Aorta (tissue), 5 donors: Measurements from ENCODE around the gene COX14. TPM values are rescaled to one million over a fixed set of nuclear protein-coding genes. Genes with fewer than 3 reads are reported as not detected.
"Not testable (repeated sequence)": the region's sequence is repeated elsewhere in the genome, so short reads cannot be mapped to it uniquely, and the experiment has no call there.

Experiments used
- ATAC-seq: fragments of 200-7000 bp; cut with Tn5 transposase; one replicate; pipeline ENCODE4 v1.9.1; 2022; ENCODE audit warnings: moderate library complexity; ENCODE audit not compliant: low FRiP score
- DNase-seq, 2 donors: peaks; one replicate each; pipeline ENCODE4 v3.0.0-alpha.2; 2020
- H3K27ac ChIP-seq, 2 donors: one replicate each; pipeline ENCODE4 v1.5.1; 2013; ENCODE audit warnings: low read length in 2 of 2, mild to moderate bottlenecking in 2 of 2, moderate library complexity in 2 of 2, control low read depth in 1 of 2, inconsistent platforms in 1 of 2, low read depth in 1 of 2
- H3K27me3 ChIP-seq, 2 donors: one replicate each; pipeline ENCODE4 v1.6.1; 2013; ENCODE audit warnings: control low read depth in 1 of 2, low read length in 1 of 2, mild to moderate bottlenecking in 1 of 2, moderate library complexity in 1 of 2; ENCODE audit not compliant: insufficient read depth in 2 of 2, control insufficient read depth in 1 of 2
- H3K36me3 ChIP-seq, 2 donors: one replicate each; pipeline ENCODE4 v1.6.1; 2013; ENCODE audit warnings: control low read depth in 1 of 2, low read length in 1 of 2, mild to moderate bottlenecking in 1 of 2; ENCODE audit not compliant: insufficient read depth in 2 of 2, control insufficient read depth in 1 of 2
- H3K4me1 ChIP-seq, 2 donors: one replicate each; pipeline ENCODE4 v1.6.1; 2013; ENCODE audit warnings: low read length in 2 of 2, control low read depth in 1 of 2, mild to moderate bottlenecking in 1 of 2, moderate library complexity in 1 of 2; ENCODE audit not compliant: insufficient read depth in 2 of 2, control insufficient read depth in 1 of 2
- H3K4me3 ChIP-seq, 2 donors: one replicate each; pipeline ENCODE4 v1.5.1; 2013; ENCODE audit warnings: low read length in 2 of 2, control low read depth in 1 of 2, mild to moderate bottlenecking in 1 of 2
- H3K9me3 ChIP-seq: one replicate; pipeline ENCODE4 v1.6.1; 2013; ENCODE audit warnings: mild to moderate bottlenecking, low read length; ENCODE audit not compliant: control insufficient read depth
- WGBS, 2 donors: extraction: QIAGEN DNeasy Blood & Tissue Kit; methylation state at CpG; one replicate each; pipeline ENCODE4 v1.1.7; 2013; 5-methylcytosine and 5-hydroxymethylcytosine counted together
- intact Hi-C, 2 donors: fragments of 100-400 bp; cut with DNase I; formaldehyde crosslinking; loops; one replicate each; pipeline versions ENCODE4 v1.14.2 to v1.15.0; 2022
- polyA plus RNA-seq, 2 donors: library from polyadenylated mRNA; stranded (reverse); fragments of 200-250 nt; gene quantifications; one replicate each; pipeline ENCODE4 v1.2.3, GENCODE V29; 2013
- total RNA-seq, 2 donors: library from RNA; stranded (reverse); fragmentation: NEBNext Ultra II Directional; extraction: Animal tissue kit (Norgen Biotek cat#: 25700); gene quantifications; one replicate each; pipeline ENCODE4 v1.2.1, GENCODE V29; 2021
- donor health status: healthy with polysubstance abuse.
- donor health status: Bipolar disorder and iron deficiency.
- donor health status: DM: no; HTN: no; CAD: no.
- donor health status: DM: no; HTN: no; CAD: no.
- donor health status: DM: yes; HTN: yes; CAD: no.

COX14 gene
- total and polyA plus RNA-seq, 4 donors = 49.3 to 214 (median 73.1) TPM

- H3K27me3 ChIP-seq, ATAC-seq, H3K4me1 ChIP-seq, intact Hi-C loops, H3K9me3 ChIP-seq, H3K4me3 ChIP-seq, H3K27ac ChIP-seq, H3K36me3 ChIP-seq, DNase-seq: not testable (repeated sequence)
- WGBS, 2 donors = 79 to 86% methylated on average over 6 of the region's 6 CpGs
These were observed 36.0 kb downstream of the COX14 start for GRCh38 chr12:50148011-50148410.

GRCh38 chr12:50149311-50149710 is 37.3 kb downstream of the COX14 start:
- WGBS, 2 donors = 82 to 86% methylated on average over 3 of the region's 3 CpGs
- intact Hi-C loops = no loop called here
- H3K36me3 ChIP-seq = no peaks in the 10 kb centered on the region
- no peak overlapping the region for H3K4me3 ChIP-seq
- H3K9me3 ChIP-seq = no peaks in the 10 kb centered on the region
- DNase-seq = no peak
- H3K27me3 ChIP-seq = no peaks in the 10 kb centered on the region
- peaks cover 2% of the 10 kb centered on the region in 2 donors for H3K4me1 ChIP-seq
- no peak overlapping the region for H3K27ac ChIP-seq
- no peak for ATAC-seq

- no peak overlapping the region for H3K4me3 ChIP-seq
- peaks cover 0 to 2% of the 10 kb centered on the region in 2 donors for H3K4me1 ChIP-seq
- no peaks in the 10 kb centered on the region for H3K27me3 ChIP-seq
- no peaks in the 10 kb centered on the region for H3K36me3 ChIP-seq
- H3K27ac ChIP-seq = no peak overlapping the region
- ATAC-seq (no peak), DNase-seq (no peak)
- no peaks in the 10 kb centered on the region for H3K9me3 ChIP-seq
- intact Hi-C loops = no loop called here
- WGBS, 2 donors = 12 to 17% methylated on average over 1 of the region's 1 CpG
These were observed 39.1 kb downstream of the COX14 start for GRCh38 chr12:50151047-50151687.

- intact Hi-C loops, H3K27ac ChIP-seq, H3K4me3 ChIP-seq, H3K27me3 ChIP-seq, H3K4me1 ChIP-seq, DNase-seq, H3K9me3 ChIP-seq, H3K36me3 ChIP-seq, ATAC-seq: not testable (repeated sequence)
- 85 to 92% methylated on average over 5 of the region's 5 CpGs for WGBS, 2 donors
These were observed 42.9 kb downstream of the COX14 start for GRCh38 chr12:50154947-50155346.

GRCh38 chr12:50156641-50157040 is 44.6 kb downstream of the COX14 start:
- Histone ChIP-seq H3K4me1 (no peaks in the 10 kb centered on the region), H3K9me3 (no peaks in the 10 kb centered on the region), H3K36me3 (no peaks in the 10 kb centered on the region), H3K27ac (no peak overlapping the region), H3K27me3 (no peaks in the 10 kb centered on the region), H3K4me3 (no peak overlapping the region)
- DNase-seq (no peak), ATAC-seq (no peak)
- intact Hi-C loops = no loop called here

- Histone ChIP-seq H3K36me3 (no peaks in the 10 kb centered on the region), H3K4me1 (no peaks in the 10 kb centered on the region), H3K27me3 (no peaks in the 10 kb centered on the region), H3K9me3 (no peaks in the 10 kb centered on the region), H3K4me3 (no peak overlapping the region), H3K27ac (no peak overlapping the region)
- intact Hi-C loops = no loop called here
- WGBS, 2 donors = 78 to 80% methylated on average over 2 of the region's 2 CpGs
- ATAC-seq (no peak), DNase-seq (no peak)
These were observed 45.2 kb downstream of the COX14 start for GRCh38 chr12:50157259-50157658.

- no peak overlapping the region for H3K27ac ChIP-seq
- no peaks in the 10 kb centered on the region for H3K4me1 ChIP-seq
- ATAC-seq = no peak
- intact Hi-C loops = no loop called here
- H3K4me3 ChIP-seq = no peak overlapping the region
- DNase-seq = no peak
- H3K36me3 ChIP-seq = no peaks in the 10 kb centered on the region
- no peaks in the 10 kb centered on the region for H3K9me3 ChIP-seq
- no peaks in the 10 kb centered on the region for H3K27me3 ChIP-seq
These were observed 48.6 kb downstream of the COX14 start for GRCh38 chr12:50160643-50161042.

GRCh38 chr12:50162230-50162629 is 50.2 kb downstream of the COX14 start:
- no peaks in the 10 kb centered on the region for H3K4me1 ChIP-seq
- no peaks in the 10 kb centered on the region for H3K36me3 ChIP-seq
- WGBS, 2 donors = 66 to 68% methylated on average over 2 of the region's 2 CpGs
- H3K27ac ChIP-seq = no peak overlapping the region
- no peaks in the 10 kb centered on the region for H3K27me3 ChIP-seq
- no peaks in the 10 kb centered on the region for H3K9me3 ChIP-seq
- DNase-seq (no peak), ATAC-seq (no peak)
- intact Hi-C loops = no loop called here
- H3K4me3 ChIP-seq = no peak overlapping the region

GRCh38 chr12:50164963-50165362 is 52.9 kb downstream of the COX14 start:
- Histone ChIP-seq H3K36me3 (no peaks in the 10 kb centered on the region), H3K4me3 (no peak overlapping the region), H3K27ac (no peak overlapping the region), H3K4me1 (no peaks in the 10 kb centered on the region), H3K27me3 (no peaks in the 10 kb centered on the region), H3K9me3 (no peaks in the 10 kb centered on the region)
- no peak for DNase-seq
- WGBS, 2 donors = 95% methylated on average over 17 to 20 of the region's 20 CpGs
- intact Hi-C loops = loop anchor here (5.0 kb wide), 2 partner anchors 33 to 78 kb away; partner anchors contain the start of gene SMARCD1 (in 1 of the 2)
- ATAC-seq = no peak
